Measurements from ENCODE around the gene ARFGAP1. TPM values are rescaled to one million over a fixed set of nuclear protein-coding genes. Genes with fewer than 3 reads are reported as not detected.

Gene ARFGAP1
- total and polyA plus RNA-seq, 10 of the 15 experiments (the other 5 are each of a cell fraction or from before 2014, with no cell fraction given), result 0.45 to 79.9 (median 30.8) TPM

DNA sequence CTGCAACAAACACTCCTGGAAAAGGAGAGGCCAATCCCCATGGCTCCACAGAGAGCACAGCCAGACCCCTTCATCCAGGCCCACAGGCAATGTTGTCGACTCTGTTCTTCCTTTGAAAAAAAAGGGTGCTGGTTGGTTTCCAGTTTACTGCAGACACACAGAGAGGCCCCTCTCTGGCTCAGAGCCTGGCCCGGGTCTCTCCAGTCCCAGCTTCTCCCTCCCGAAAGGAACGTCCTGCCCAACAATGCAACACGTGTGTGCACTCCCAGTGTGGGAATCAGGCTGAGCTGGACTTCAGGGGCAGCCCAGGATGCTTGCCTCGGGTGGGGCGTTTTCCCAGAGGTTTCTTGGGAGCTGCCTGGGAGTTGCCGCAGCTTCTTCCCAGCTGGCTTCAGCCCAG is 13.8 kb upstream of the ARFGAP1 start (continued):
- TF ChIP-seq, protein P1, sequence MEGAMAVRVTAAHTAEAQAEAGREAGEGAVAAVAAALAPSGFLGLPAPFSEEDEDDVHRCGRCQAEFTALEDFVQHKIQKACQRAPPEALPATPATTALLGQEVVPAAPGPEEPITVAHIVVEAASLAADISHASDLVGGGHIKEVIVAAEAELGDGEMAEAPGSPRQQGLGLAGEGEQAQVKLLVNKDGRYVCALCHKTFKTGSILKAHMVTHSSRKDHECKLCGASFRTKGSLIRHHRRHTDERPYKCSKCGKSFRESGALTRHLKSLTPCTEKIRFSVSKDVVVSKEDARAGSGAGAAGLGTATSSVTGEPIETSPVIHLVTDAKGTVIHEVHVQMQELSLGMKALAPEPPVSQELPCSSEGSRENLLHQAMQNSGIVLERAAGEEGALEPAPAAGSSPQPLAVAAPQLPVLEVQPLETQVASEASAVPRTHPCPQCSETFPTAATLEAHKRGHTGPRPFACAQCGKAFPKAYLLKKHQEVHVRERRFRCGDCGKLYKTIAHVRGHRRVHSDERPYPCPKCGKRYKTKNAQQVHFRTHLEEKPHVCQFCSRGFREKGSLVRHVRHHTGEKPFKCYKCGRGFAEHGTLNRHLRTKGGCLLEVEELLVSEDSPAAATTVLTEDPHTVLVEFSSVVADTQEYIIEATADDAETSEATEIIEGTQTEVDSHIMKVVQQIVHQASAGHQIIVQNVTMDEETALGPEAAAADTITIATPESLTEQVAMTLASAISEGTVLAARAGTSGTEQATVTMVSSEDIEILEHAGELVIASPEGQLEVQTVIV (IDR thresholded peaks at IDR 0.05; ENCODE audit: borderline replicate concordance, partially characterized antibody), result no peak
- TF ChIP-seq ELK1 (IDR thresholded peaks at IDR 0.05; ENCODE audit: low read depth, low read length), result no peak
- TF ChIP-seq JUNB (IDR thresholded peaks at IDR 0.05), result no peak
- TF ChIP-seq, protein P2, sequence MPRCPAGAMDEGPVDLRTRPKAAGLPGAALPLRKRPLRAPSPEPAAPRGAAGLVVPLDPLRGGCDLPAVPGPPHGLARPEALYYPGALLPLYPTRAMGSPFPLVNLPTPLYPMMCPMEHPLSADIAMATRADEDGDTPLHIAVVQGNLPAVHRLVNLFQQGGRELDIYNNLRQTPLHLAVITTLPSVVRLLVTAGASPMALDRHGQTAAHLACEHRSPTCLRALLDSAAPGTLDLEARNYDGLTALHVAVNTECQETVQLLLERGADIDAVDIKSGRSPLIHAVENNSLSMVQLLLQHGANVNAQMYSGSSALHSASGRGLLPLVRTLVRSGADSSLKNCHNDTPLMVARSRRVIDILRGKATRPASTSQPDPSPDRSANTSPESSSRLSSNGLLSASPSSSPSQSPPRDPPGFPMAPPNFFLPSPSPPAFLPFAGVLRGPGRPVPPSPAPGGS (IDR thresholded peaks at IDR 0.05; ENCODE audit: borderline replicate concordance, insufficient read depth, low read depth, low read length, poor library complexity, severe bottlenecking), result no peak
- TF ChIP-seq IKZF1 (conservative IDR thresholded peaks at IDR 0.05), result no peak
- no peak for TF ChIP-seq PML (IDR thresholded peaks at IDR 0.05; ENCODE audit: low read length)
- TF ChIP-seq POLR2AphosphoS5 (IDR thresholded peaks at IDR 0.05; ENCODE audit: low read length), result no peak
- TF ChIP-seq YY1 (IDR thresholded peaks at IDR 0.05; ENCODE audit: low read depth, low read length), result no peak
- no peak for TF ChIP-seq TCF7 (IDR thresholded peaks at IDR 0.05; ENCODE audit: borderline replicate concordance)
- TF ChIP-seq SP1 (IDR thresholded peaks at IDR 0.05; ENCODE audit: low read depth, low read length), result no peak
- no peak for TF ChIP-seq TAF1 (IDR thresholded peaks at IDR 0.05; ENCODE audit: borderline replicate concordance, low read depth, low read length)

Data from GM12878 (cell line).